Activated CD4-positive, alpha-beta T cell treated with anti-CD3 and anti-CD28 coated beads, Interleukin-2, Interleukin-6, amounts not matched to agents 100 ng/mL and 50 ng/mL, durations not matched to agents 16 hours and 8 hours (primary cell): ENCODE results near the gene RXRB.

Experiments
- DNase-seq: peaks from one replicate; pipeline ENCODE4 v3.0.0-alpha.2; 2020

RXRB gene

DNA sequence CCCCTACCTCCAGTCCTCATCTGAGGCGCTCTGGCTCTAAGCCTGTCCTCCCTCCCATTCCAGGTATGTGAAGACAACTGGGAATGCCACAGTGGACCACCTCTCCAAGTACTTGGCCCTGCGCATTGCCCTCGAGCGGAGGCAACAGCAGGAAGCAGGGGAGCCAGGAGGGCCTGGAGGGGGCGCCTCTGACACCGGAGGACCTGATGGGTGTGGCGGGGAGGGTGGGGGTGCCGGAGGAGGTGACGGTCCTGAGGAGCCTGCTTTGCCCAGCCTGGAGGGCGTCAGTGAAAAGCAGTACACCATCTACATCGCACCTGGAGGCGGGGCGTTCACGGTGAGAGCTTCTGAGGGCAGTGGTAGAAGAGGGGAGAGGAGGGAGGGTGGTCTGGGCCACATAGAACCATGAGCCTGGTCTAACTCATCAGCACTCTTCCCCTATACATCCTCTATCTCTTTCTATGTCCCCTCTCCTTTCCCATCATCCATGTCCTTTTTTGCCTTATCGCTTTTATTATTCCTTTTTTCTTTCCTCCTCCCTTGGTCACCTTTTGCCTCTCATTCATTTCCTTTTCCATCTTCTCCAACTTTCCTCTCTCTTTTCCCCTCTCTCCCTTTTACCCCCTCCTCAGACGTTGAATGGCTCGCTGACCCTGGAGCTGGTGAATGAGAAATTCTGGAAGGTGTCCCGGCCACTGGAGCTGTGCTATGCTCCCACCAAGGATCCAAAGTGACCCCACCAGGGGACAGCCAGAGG is 11.4 kb upstream of the RXRB start:
- DNase-seq = no peak

DNA sequence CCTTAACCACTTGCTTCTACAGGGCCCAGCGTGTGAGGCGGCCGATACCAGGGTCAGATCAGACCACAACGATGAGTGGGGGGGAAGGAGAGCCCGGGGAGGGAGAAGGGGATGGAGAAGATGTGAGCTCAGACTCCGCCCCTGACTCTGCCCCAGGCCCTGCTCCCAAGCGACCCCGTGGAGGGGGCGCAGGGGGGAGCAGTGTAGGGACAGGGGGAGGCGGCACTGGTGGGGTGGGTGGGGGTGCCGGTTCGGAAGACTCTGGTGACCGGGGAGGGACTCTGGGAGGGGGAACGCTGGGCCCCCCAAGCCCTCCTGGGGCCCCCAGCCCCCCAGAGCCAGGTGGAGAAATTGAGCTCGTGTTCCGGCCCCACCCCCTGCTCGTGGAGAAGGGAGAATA is 10.7 kb upstream of the RXRB start:
- no peak for DNase-seq

DNA sequence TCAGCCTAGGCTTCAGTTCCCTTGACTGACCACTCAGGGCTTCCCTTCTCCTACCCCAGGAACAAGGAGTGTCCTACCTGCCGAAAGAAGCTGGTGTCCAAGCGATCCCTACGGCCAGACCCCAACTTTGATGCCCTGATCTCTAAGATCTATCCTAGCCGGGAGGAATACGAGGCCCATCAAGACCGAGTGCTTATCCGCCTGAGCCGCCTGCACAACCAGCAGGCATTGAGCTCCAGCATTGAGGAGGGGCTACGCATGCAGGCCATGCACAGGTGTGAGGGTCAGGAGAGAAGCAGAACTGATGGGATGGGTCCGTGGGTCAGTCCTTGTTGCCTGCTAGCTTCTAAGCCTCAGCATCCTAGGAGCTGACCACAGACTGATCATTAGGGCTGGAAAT is 9.4 kb upstream of the RXRB start:
- no peak for DNase-seq

DNA sequence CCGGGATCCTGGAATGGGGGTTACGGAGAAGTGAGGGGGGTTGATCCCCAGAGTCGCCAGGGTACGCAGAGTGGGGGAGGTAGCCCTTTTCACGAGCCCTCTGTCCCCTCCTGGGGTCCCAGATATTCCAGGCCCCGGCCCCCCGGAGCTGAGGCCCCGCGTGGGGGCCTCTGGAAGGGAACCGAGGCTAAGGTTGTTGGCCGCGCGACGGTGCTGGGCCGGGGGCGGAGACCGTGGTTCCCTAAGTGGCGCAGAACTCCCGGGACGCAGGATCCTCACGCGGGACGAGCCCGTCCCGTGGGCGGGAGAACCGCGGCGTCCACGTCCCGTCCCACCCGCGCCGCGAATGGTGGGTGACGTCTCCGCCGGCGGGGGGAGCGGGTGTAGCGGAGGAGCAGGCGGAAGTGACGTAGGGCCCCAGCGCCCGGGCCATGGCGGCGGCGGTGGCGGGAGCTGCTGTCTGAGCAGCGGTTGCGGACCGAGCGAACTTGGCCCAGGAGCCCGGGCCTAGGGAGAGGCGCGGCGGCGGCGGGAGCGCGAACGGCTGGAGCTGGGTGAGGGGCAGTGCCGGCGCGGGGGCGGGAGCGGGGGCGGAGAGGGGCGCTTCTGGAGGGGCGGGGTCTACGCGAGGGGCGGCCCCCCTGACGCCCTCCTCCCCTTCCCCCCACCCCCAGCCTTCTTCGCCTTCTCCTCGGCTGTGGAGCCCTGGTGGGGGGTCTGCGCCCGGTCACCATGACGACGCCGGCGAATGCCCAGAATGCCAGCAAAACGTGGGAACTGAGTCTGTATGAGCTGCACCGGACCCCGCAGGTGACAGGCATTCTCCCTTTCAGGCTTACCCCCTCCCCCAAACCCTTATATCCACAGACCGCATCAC is 7.9 kb upstream of the RXRB start, which contains the start of gene RING1:
Gene RING1 (plus strand): TSS at position 410 of the 877 bp plus-strand sequence. CDS start 323 bp downstream, at position 733.
- DNase-seq = peak; percentile 88

DNA sequence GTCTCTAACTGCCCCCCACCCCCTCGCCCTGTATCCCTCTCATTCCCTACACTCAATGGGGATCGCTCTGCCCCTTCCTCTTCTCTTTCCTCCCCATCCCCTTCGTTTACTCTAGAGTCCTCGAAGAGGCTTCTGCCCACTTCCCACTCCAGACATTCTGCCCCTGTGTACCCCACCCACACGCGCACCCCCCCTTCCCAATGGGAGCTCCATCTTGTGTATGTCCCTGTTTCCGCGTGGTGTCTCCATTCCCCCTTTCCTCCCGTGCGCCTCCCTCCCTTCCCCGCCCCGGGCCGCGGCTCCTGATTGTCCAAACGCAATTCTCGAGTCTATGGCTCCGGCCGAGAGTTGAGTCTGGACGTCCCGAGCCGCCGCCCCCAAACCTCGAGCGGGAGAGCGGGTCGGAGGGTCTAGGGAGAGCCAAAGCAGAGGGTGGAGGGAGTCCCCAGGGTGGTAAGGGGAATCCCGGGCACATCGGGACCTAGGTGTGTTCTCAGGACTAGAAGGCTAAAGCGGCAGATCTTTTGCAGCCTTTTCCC is 7.2 kb upstream of the RXRB start:
- peak; percentile 23 for DNase-seq

DNA sequence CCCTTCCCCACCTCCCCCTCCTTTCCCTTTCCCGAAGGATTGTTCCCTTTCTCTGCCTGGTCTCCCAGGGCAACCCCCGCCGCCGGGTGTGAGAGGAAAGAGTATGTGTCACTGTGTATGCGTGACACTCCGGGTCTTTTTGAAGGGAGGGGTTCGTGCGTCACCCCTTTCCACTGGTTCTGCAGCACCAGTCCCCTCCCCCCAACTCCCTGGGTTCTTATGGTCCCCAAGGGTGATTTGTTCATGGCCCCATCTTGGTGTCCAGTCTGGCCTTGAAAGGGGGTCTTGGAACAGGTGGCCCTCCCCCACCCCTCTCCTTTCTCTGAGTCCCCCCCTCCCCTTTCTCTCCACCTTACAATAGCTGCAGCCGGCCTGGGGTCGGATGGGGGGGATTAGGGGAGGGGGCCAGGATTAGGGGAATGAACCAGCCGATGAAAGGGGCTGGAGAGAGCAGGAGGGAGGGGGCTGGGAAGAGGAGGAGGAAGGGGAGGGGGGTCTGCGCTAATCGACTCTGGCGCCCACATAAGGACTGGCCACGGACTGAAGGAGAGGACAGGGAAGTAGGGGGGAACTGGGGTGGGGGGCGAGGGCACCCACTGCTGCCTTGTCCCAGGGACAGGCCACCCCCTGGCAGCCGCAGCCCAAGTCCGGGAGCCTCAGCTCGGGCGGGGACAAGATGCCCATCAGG is 6.5 kb upstream of the RXRB start:
- DNase-seq = no peak

DNA sequence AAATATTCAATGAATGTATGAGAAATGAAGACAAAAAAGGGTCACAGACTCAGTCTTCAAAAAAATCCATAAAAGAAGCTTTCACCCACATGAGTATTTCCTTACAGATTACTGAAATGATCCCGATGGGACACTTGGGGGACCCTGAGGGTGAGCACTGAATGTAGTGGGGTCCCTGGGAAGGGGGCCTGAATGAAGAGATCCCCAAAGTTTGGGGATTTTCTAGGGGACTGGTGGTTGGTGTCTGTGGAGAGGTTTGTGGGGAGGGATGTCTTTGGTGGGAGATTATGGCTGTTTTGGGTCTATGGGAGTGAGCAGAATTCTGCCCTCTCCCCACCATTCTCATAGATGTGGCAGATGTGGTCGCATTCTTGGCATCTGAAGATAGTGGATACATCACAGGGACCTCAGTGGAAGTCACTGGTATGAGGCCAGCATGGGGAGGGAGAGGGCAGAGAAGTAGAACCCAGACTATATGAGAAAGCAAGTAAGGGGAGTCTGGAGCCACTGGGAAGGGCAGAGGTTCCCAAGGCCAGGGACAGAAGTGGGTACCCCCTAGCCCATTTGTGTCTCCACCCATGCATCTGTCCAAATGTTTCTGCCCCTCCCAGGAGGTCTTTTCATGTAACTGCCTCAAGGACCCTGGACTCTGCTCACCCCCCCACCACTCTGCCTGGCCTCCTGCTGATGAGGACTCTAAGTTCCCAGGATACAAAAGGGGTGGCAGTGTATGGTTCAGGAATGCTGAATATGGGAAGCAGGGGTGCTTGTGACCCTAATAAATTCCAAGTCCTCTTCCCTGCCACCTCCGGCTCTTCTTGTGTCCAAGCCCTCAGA is 5.8 kb upstream of the RXRB start:
- DNase-seq = no peak

- DNase-seq = peak; percentile 79
Measured at GRCh38 chr6:33205191-33206026, 4.9 kb upstream of the RXRB start.

- peak; percentile 96 for DNase-seq
Measured at GRCh38 chr6:33204415-33205190, 4.1 kb upstream of the RXRB start, which contains the start of gene HSD17B8. TSS of gene HSD17B8 (plus strand) at chr6:33204655. CDS start at chr6:33204669, 14 bp downstream.

DNA sequence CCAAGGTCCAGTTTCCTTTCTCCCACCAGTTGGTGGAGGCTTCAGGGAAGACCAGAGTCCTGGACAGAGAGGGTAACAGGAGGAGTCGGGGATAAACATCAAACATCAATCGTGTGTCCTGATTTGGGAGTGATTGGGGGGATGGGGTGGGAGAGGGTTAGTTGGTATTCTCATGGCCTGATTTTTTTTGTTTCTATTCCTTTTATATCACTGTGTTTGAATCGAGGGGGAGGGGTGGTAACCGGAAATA is 3.6 kb upstream of the RXRB start:
- no peak for DNase-seq

GRCh38 chr6:33203443-33204164 is 3.1 kb upstream of the RXRB start:
- no peak for DNase-seq

- no peak for DNase-seq
Measured at GRCh38 chr6:33202799-33203198, 2.3 kb upstream of the RXRB start.

GRCh38 chr6:33201935-33202334 is 1.5 kb upstream of the RXRB start:
- no peak for DNase-seq

DNA sequence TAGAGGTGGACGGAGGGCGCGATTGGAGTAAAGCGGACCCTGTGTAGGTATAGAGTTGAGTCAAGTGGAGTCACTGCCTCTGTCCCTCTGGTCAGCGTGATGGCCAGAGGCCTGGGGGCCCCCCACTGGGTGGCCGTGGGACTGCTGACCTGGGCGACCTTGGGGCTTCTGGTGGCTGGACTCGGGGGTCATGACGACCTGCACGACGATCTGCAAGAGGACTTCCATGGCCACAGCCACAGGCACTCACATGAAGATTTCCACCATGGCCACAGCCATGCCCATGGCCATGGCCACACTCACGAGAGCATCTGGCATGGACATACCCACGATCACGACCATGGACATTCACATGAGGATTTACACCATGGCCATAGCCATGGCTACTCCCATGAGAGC is 681 bp upstream of the RXRB start:
- no peak for DNase-seq

- DNase-seq = peak; percentile 86
Measured at GRCh38 chr6:33199687-33200218, 712 bp downstream of the RXRB start.

- DNase-seq = no peak
Measured at GRCh38 chr6:33198853-33199436, 1.5 kb downstream of the RXRB start.

GRCh38 chr6:33198159-33198852 is 2.2 kb downstream of the RXRB start:
- no peak for DNase-seq

DNA sequence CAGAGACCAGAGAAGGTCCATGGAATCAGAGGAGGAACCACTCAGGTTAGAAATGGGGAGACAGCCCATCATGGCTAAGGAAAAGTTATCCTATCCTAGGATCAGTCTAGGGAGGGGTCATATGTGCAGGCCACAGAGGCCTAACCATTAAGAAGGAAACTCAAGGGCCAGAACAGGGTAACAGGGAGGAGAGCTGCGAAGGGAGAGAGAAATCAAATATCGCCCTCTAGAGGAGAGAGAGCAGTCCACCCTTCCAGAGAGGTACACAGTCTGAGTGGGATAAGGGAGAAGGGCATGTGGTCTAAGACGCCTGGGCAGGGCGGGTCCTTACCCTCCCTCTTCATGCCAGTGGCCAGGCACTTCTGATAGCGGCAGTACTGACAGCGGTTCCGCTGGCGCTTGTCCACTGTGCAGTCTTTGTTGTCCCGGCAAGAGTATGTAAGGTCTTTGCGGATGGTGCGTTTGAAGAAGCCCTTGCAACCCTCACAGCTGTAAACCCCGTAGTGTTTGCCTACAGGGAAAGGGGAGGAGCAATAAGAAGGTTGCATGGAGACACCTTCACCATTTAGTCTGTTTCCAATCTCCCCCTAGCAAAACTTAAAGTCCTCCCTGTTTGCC is 2.9 kb downstream of the RXRB start:
- peak; percentile 73 for DNase-seq
